Panc1 (cell line): ENCODE results near the gene KLHDC9. TPM values are rescaled to one million over a fixed set of nuclear protein-coding genes. Genes with fewer than 3 reads are reported as not detected.

ENCODE experiments used
- ATAC-seq: fragments of 200-7000 bp; cut with Tn5 transposase; 2 replicates; pipeline ENCODE4 v1.9.1; 2020; ENCODE audit warnings: mild to moderate bottlenecking, moderate library complexity
- BruUV-seq: library from RNA; stranded (reverse); fragments of 400-500 nt; replicated peaks from 2 replicates; lab custom pipeline; 2021; lab: Mats Ljungman, UMichigan
- CTCF ChIA-PET: fragments of 300-600 bp; sonication (Branson Sonifier 250); formaldehyde crosslinking; loops from one replicate; lab custom pipeline; 2022; ENCODE audit warnings: antibody characterized with exemption; lab: Charles Lee
- POLR2A ChIA-PET: fragments of 300-600 bp; sonication (Branson Sonifier 250); formaldehyde crosslinking; loops from one replicate; lab custom pipeline; 2022; ENCODE audit warnings: antibody characterized with exemption; lab: Charles Lee
- DNase-seq: peaks from one replicate; pipeline ENCODE4 v3.0.0-alpha.2; 2010; ENCODE audit warnings: low read depth, low spot score
- H3K27ac ChIP-seq: 2 replicates; pipeline ENCODE4 v1.5.1; 2011; ENCODE audit warnings: mild to moderate bottlenecking, low read length, inconsistent platforms
- H3K27me3 ChIP-seq: fragments of 200-500 bp; sonication (Bioruptor generic); 2 replicates; pipeline ENCODE4 v1.6.0; 2014; ENCODE audit warnings: low read length, inconsistent platforms; ENCODE audit not compliant: control insufficient read depth, insufficient read depth
- H3K36me3 ChIP-seq: fragments of 200-500 bp; sonication (Bioruptor generic); 2 replicates; pipeline ENCODE4 v1.5.1; 2014; ENCODE audit warnings: inconsistent platforms, mild to moderate bottlenecking, low read length, moderate library complexity; ENCODE audit not compliant: control insufficient read depth, insufficient read depth
- H3K4me1 ChIP-seq: 2 replicates; pipeline ENCODE4 v1.5.1; 2011; ENCODE audit warnings: inconsistent platforms, mild to moderate bottlenecking, low read length, moderate library complexity; ENCODE audit not compliant: control insufficient read depth, insufficient read depth
- H3K4me3 ChIP-seq, 2 experiments: 2 replicates each; pipeline ENCODE4 v1.5.1; 2011 to 2012; ENCODE audit warnings: low read depth in 2 of 2, low read length in 2 of 2, mild to moderate bottlenecking in 2 of 2, inconsistent platforms in 1 of 2, moderate library complexity in 1 of 2
- H3K9me3 ChIP-seq: fragments of 200-500 bp; sonication (Bioruptor generic); 2 replicates; pipeline ENCODE4 v1.5.1; 2014; ENCODE audit warnings: low read depth, mild to moderate bottlenecking, inconsistent platforms, low read length, moderate library complexity; ENCODE audit not compliant: control insufficient read depth, insufficient read depth
- POLR2AphosphoS5 ChIP-seq: IDR thresholded peaks from 2 replicates; pipeline ENCODE4 v1.6.1; 2012; ENCODE audit warnings: mild to moderate bottlenecking, low read depth, low read length, moderate library complexity
- SIN3A ChIP-seq: IDR thresholded peaks from 2 replicates; pipeline ENCODE4 v1.6.1; 2012; ENCODE audit warnings: low read depth, mild to moderate bottlenecking, low read length, moderate library complexity, borderline replicate concordance; ENCODE audit not compliant: insufficient read depth
- TCF7L2 ChIP-seq: IDR thresholded peaks from 2 replicates; pipeline ENCODE4 v1.6.1; 2011; ENCODE audit warnings: mild to moderate bottlenecking, low read depth, low read length, inconsistent platforms
- in situ Hi-C: cut with HindIII; loops from 2 replicates; pipeline ENCODE4 v1.10.0; 2016; ENCODE audit warnings: low sequenced_read_pairs, low pct_unique_long_range_greater_than_20kb
- intact Hi-C: fragments of 100-400 bp; cut with micrococcal nuclease; formaldehyde crosslinking; loops from one replicate; pipeline ENCODE4 v1.10.0; 2022; ENCODE audit not compliant: unreplicated experiment
- total RNA-seq: library from RNA; stranded (reverse); gene quantifications from one replicate; pipeline ENCODE4 v1.2.1, GENCODE V29; 2021; ENCODE audit not compliant: unreplicated experiment
- TF ChIP-seq, protein P1 (sequence below): fragments of 450-650 bp; IDR thresholded peaks from 2 replicates; pipeline ENCODE4 v1.5.1; 2017; ENCODE audit warnings: mild to moderate bottlenecking
- TF ChIP-seq, protein P2 (sequence below), 2 experiments: IDR thresholded peaks; 2 replicates each; pipeline ENCODE4 v1.6.1; 2011 to 2012; ENCODE audit warnings: low read depth in 2 of 2, control low read depth in 1 of 2, low read length in 1 of 2, mild to moderate bottlenecking in 1 of 2, moderate library complexity in 1 of 2; ENCODE audit not compliant: insufficient read depth in 1 of 2

The KLHDC9 gene
- total RNA-seq, 1 experiment from 2014 or later, result 7.6 TPM

DNA sequence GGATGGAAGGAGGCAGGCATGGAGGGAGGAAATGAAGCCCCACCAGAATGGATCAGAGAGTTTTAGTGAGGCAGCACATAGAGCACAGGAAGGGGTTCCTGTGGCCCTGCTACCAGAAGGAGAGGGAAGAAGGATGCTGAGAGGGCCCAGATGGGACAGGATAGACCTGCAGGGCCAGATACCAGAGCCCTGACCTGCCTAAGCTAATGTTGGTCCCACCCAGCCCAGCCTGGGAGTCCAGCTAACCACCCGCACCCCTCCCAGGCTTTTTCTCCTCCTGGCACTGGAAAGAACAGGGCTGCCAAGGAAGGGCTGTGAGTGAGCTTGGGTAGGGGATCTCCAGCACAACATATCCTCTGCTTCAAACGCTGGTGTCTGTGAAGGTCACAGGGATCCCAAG is 15.7 kb upstream of the KLHDC9 start:
- H3K4me1 ChIP-seq, result peaks cover 4% of the 10 kb centered on the region; the same call in 1 of the 2 replicates
- TF ChIP-seq TCF7L2, result no peak
- TF ChIP-seq, protein P1, sequence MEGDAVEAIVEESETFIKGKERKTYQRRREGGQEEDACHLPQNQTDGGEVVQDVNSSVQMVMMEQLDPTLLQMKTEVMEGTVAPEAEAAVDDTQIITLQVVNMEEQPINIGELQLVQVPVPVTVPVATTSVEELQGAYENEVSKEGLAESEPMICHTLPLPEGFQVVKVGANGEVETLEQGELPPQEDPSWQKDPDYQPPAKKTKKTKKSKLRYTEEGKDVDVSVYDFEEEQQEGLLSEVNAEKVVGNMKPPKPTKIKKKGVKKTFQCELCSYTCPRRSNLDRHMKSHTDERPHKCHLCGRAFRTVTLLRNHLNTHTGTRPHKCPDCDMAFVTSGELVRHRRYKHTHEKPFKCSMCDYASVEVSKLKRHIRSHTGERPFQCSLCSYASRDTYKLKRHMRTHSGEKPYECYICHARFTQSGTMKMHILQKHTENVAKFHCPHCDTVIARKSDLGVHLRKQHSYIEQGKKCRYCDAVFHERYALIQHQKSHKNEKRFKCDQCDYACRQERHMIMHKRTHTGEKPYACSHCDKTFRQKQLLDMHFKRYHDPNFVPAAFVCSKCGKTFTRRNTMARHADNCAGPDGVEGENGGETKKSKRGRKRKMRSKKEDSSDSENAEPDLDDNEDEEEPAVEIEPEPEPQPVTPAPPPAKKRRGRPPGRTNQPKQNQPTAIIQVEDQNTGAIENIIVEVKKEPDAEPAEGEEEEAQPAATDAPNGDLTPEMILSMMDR, result no peak
- no peak for TF ChIP-seq POLR2AphosphoS5
- TF ChIP-seq SIN3A, result no peak
- TF ChIP-seq, protein P2, sequence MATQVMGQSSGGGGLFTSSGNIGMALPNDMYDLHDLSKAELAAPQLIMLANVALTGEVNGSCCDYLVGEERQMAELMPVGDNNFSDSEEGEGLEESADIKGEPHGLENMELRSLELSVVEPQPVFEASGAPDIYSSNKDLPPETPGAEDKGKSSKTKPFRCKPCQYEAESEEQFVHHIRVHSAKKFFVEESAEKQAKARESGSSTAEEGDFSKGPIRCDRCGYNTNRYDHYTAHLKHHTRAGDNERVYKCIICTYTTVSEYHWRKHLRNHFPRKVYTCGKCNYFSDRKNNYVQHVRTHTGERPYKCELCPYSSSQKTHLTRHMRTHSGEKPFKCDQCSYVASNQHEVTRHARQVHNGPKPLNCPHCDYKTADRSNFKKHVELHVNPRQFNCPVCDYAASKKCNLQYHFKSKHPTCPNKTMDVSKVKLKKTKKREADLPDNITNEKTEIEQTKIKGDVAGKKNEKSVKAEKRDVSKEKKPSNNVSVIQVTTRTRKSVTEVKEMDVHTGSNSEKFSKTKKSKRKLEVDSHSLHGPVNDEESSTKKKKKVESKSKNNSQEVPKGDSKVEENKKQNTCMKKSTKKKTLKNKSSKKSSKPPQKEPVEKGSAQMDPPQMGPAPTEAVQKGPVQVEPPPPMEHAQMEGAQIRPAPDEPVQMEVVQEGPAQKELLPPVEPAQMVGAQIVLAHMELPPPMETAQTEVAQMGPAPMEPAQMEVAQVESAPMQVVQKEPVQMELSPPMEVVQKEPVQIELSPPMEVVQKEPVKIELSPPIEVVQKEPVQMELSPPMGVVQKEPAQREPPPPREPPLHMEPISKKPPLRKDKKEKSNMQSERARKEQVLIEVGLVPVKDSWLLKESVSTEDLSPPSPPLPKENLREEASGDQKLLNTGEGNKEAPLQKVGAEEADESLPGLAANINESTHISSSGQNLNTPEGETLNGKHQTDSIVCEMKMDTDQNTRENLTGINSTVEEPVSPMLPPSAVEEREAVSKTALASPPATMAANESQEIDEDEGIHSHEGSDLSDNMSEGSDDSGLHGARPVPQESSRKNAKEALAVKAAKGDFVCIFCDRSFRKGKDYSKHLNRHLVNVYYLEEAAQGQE (IDR thresholded peaks at IDR 0.05; ENCODE audit: insufficient read depth in 1 of 2, low read depth in 2 of 2, low read length in 1 of 2), result no peak
- POLR2A ChIA-PET, result no interaction called here
- no peaks in the 10 kb centered on the region for H3K36me3 ChIP-seq
- no peak for DNase-seq
- no peaks in the 10 kb centered on the region for H3K9me3 ChIP-seq
- ATAC-seq, result no peak
- intact Hi-C loops, result no loop called here
- H3K27me3 ChIP-seq, result no peaks in the 10 kb centered on the region
- no TSS peak for BruUV-seq
- H3K4me3 ChIP-seq, result no peak overlapping the region
- no peak overlapping the region for H3K27ac ChIP-seq
- in situ Hi-C loops, result no loop called here
- CTCF ChIA-PET, result no interaction called here

DNA sequence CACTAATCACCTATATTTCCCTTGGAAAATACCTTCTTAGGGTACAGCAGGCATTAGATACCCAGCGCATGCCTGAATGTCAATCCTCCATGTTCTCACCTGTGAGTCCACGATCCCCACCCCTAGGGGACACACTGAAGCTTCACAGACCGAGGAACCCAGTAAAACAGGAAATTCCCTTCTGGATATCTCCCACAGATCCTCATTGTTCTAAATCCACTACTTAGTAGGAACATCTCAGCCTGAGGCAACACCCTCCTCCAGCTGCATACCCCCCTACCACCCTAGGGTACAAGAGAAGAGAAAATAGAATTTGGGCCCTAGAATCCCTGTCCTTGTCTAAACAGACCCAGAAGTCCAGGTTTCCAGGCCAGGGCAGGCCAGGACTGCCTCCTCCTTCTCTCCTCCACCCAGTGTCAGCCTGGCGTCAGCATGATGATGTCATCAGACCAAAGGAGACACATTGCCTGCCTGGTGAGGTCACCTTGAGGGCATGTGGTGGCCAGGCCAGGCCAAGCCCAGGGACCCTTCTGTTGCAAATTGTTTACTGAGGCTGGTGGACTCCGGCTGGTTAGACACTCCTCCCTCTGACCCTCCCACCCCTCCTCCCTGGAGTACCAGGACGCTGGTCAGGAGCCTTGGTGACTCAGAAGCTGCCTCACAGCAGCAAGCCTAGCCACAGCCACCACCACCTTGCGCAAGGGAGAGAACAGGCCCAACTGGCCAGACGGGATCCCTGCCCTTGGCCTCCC is 15.0 kb upstream of the KLHDC9 start:
- POLR2A ChIA-PET, result no interaction called here
- BruUV-seq, result no TSS peak
- Histone ChIP-seq H3K27me3 (no peaks in the 10 kb centered on the region), H3K36me3 (no peaks in the 10 kb centered on the region), H3K9me3 (no peaks in the 10 kb centered on the region), H3K4me1 (peaks cover 4% of the 10 kb centered on the region; the same call in 1 of the 2 replicates), H3K27ac (no peak overlapping the region), H3K4me3 (no peak overlapping the region)
- DNase-seq (peak; percentile 73), ATAC-seq (peak; percentile 65; the same call in 1 of the 2 replicates)
- CTCF ChIA-PET, result no interaction called here
- in situ Hi-C loops (no loop called here), intact Hi-C loops (no loop called here)
- TF ChIP-seq TCF7L2, result no peak
- TF ChIP-seq, protein P1, result no peak
- no peak for TF ChIP-seq POLR2AphosphoS5
